Naive thymus-derived CD4-positive, alpha-beta T cell (primary cell): ENCODE measurements around the gene UBE2L3. TPM values are rescaled to one million over a fixed set of nuclear protein-coding genes. Genes with fewer than 3 reads are reported as not detected.

Experiments used
- ATAC-seq: fragments of 150-1000 bp; cut with Tn5 transposase; 2 replicates; pipeline ENCODE4 v1.10.0; 2021; ENCODE audit warnings: mild to moderate bottlenecking, moderate library complexity
- CTCF ChIA-PET: fragments of 350-600 bp; sonication (Branson Sonifier 250); formaldehyde crosslinking; loops from one replicate; lab custom pipeline; 2021; ENCODE audit warnings: antibody characterized with exemption; lab: Charles Lee
- POLR2A ChIA-PET: fragments of 350-600 bp; sonication (Branson Sonifier 250); formaldehyde crosslinking; loops from one replicate; lab custom pipeline; 2021; ENCODE audit warnings: antibody characterized with exemption, inconsistent platforms; lab: Charles Lee
- DNase-seq, 9 donors: peaks; one replicate each; pipeline versions ENCODE4 v3.0.0 to v3.0.0-alpha.2; 2020 to 2022; ENCODE audit warnings: mixed read lengths in 1 of 9
- H3K27ac ChIP-seq: one replicate; pipeline ENCODE4 v1.7.0; 2013; ENCODE audit warnings: mild to moderate bottlenecking, low read depth, low read length, moderate library complexity
- H3K27me3 ChIP-seq, 2 donors: one replicate each; pipeline ENCODE4 v1.7.0; 2013; ENCODE audit warnings: low read length in 2 of 2, mild to moderate bottlenecking in 2 of 2, moderate library complexity in 2 of 2; ENCODE audit not compliant: control insufficient read depth in 2 of 2, insufficient read depth in 2 of 2
- H3K36me3 ChIP-seq, 3 experiments: 1 replicate in 2 of 3; 2 replicates in 1 of 3; pipeline ENCODE4 v1.7.0; 2013; ENCODE audit warnings: low read length in 3 of 3, mild to moderate bottlenecking in 3 of 3, moderate library complexity in 1 of 3; ENCODE audit not compliant: insufficient read depth in 3 of 3, control insufficient read depth in 2 of 3
- H3K4me1 ChIP-seq, 2 donors: one replicate each; pipeline ENCODE4 v1.7.0; 2013; ENCODE audit warnings: low read length in 2 of 2, mild to moderate bottlenecking in 2 of 2, moderate library complexity in 1 of 2; ENCODE audit not compliant: control insufficient read depth in 2 of 2, insufficient read depth in 2 of 2
- H3K4me3 ChIP-seq: 2 replicates; pipeline ENCODE4 v1.7.0; 2013; ENCODE audit warnings: mild to moderate bottlenecking, low read length
- H3K9me3 ChIP-seq, 3 experiments: 1 replicate in 2 of 3; 2 replicates in 1 of 3; pipeline ENCODE4 v1.7.0; 2013; ENCODE audit warnings: low read length in 3 of 3; ENCODE audit not compliant: control insufficient read depth in 2 of 3
- H3K27ac Mint-ChIP-seq, 9 donors: one replicate each; pipeline ENCODE4 v1.8.0; 2020 to 2022; ENCODE audit warnings: mixed read lengths in 9 of 9, mild to moderate bottlenecking in 8 of 9, moderate library complexity in 5 of 9, inconsistent platforms in 2 of 9
- H3K27me3 Mint-ChIP-seq, 5 donors: one replicate each; pipeline ENCODE4 v1.8.0; 2021 to 2022; ENCODE audit warnings: mixed read lengths in 5 of 5, mild to moderate bottlenecking in 1 of 5
- H3K36me3 Mint-ChIP-seq, 5 donors: one replicate each; pipeline ENCODE4 v1.8.0; 2020 to 2022; ENCODE audit warnings: mixed read lengths in 5 of 5, mild to moderate bottlenecking in 3 of 5, inconsistent platforms in 1 of 5
- H3K4me1 Mint-ChIP-seq, 7 donors: one replicate each; pipeline ENCODE4 v1.8.0; 2020 to 2022; ENCODE audit warnings: mixed read lengths in 7 of 7, mild to moderate bottlenecking in 3 of 7, inconsistent platforms in 1 of 7
- H3K4me3 Mint-ChIP-seq, 10 donors: one replicate each; pipeline ENCODE4 v1.8.0; 2020 to 2022; ENCODE audit warnings: mild to moderate bottlenecking in 10 of 10, mixed read lengths in 10 of 10, moderate library complexity in 6 of 10, inconsistent platforms in 2 of 10
- H3K9me3 Mint-ChIP-seq, 11 donors: one replicate each; pipeline ENCODE4 v1.8.0; 2020 to 2022; ENCODE audit warnings: mixed read lengths in 11 of 11, mild to moderate bottlenecking in 4 of 11, inconsistent platforms in 1 of 11, moderate library complexity in 1 of 11
- intact Hi-C, 2 donors: fragments of 100-400 bp; cut with micrococcal nuclease; formaldehyde crosslinking; loops; one replicate each; pipeline ENCODE4 v1.15.1; 2023
- polyA plus RNA-seq, 2 donors: library from polyadenylated mRNA; unstranded; fragments of 300-500 nt; fragmentation: Illumina TruSeq; gene quantifications; one replicate each; pipeline ENCODE4 v1.2.3, GENCODE V29; 2021
- total RNA-seq, 6 experiments: library from RNA in 5 of 6; stranded (reverse) in 5 of 6; gene quantifications; 1 replicate in 5 of 6; 2 replicates in 1 of 6; pipeline ENCODE4 v1.2.3 and lab custom pipeline; 2021 to 2026

Gene UBE2L3
- total and polyA plus RNA-seq, 7 experiments from 2014 or later = 22.5 to 101 (median 34.6) TPM

GRCh38 chr22:21651521-21652009 is 84.1 kb downstream of the UBE2L3 start:
- peak overlapping the region; percentile 63 for H3K4me3 ChIP-seq
- no peaks in the 10 kb centered on the region for H3K9me3 Mint-ChIP-seq
- H3K27ac ChIP-seq = peak overlapping the region; percentile 45
- peak overlapping the region in 4 of 9 donors; percentile 37 to 85 (median 50) for H3K27ac Mint-ChIP-seq
- H3K27me3 ChIP-seq = no peaks in the 10 kb centered on the region
- H3K4me1 ChIP-seq = peaks cover 10 to 15% of the 10 kb centered on the region in 2 donors
- POLR2A ChIA-PET = interaction anchor here (0.9 to 4.4 kb wide), 5 partner anchors 10 to 22 kb away, joined by 3 to 23 read pairs (median 3); partner anchors contain the start of genes PPIL2, SDF2L1 and YDJC
- CTCF ChIA-PET = no interaction called here
- peak overlapping the region; percentile 82 to 89 (median 88) for H3K4me3 Mint-ChIP-seq
- intact Hi-C loops = loop anchor here (1.0 kb wide), 2 partner anchors 9 to 14 kb away; partner anchors contain the start of gene SDF2L1 (in 2 of the 2)
- H3K27me3 Mint-ChIP-seq = no peaks in the 10 kb centered on the region
- H3K9me3 ChIP-seq = no peaks in the 10 kb centered on the region
- peak; percentile 28 for ATAC-seq
- H3K36me3 Mint-ChIP-seq = peaks cover 0 to 7% (median 4%) of the 10 kb centered on the region in 5 donors
- no peak for DNase-seq
- peaks cover 16 to 36% (median 30%) of the 10 kb centered on the region in 7 donors for H3K4me1 Mint-ChIP-seq
- no peaks in the 10 kb centered on the region for H3K36me3 ChIP-seq

GRCh38 chr22:21652010-21652546 is 84.6 kb downstream of the UBE2L3 start:
- CTCF ChIA-PET = no interaction called here
- DNase-seq = peak; percentile 60 to 90 (median 77)
- Histone ChIP-seq H3K36me3 (no peaks in the 10 kb centered on the region), H3K9me3 (no peaks in the 10 kb centered on the region), H3K27ac (peak overlapping the region; percentile 45), H3K4me1 (peaks cover 9 to 20% of the 10 kb centered on the region in 2 donors), H3K27me3 (no peaks in the 10 kb centered on the region), H3K4me3 (peak overlapping the region; percentile 63)
- H3K27ac Mint-ChIP-seq = peak overlapping the region in 3 of 9 donors; percentile 8 to 85 (median 59)
- peaks cover 16 to 38% (median 30%) of the 10 kb centered on the region in 7 donors for H3K4me1 Mint-ChIP-seq
- peak overlapping the region; percentile 82 to 89 (median 88) for H3K4me3 Mint-ChIP-seq
- peaks cover 0 to 6% (median 0%) of the 10 kb centered on the region in 5 donors for H3K36me3 Mint-ChIP-seq
- POLR2A ChIA-PET = interaction anchor here (0.9 to 4.4 kb wide), 5 partner anchors 10 to 22 kb away, joined by 3 to 23 read pairs (median 3); partner anchors contain the start of genes PPIL2, SDF2L1 and YDJC
- peak; percentile 98 for ATAC-seq
- intact Hi-C loops = loop anchor here in 1 of 2 donors (1.0 kb wide), 2 partner anchors 10 to 13 kb away; partner anchors contain the start of gene SDF2L1
- H3K27me3 Mint-ChIP-seq = no peaks in the 10 kb centered on the region
- no peaks in the 10 kb centered on the region for H3K9me3 Mint-ChIP-seq

GRCh38 chr22:21652547-21653545 is 85.3 kb downstream of the UBE2L3 start:
- H3K4me3 Mint-ChIP-seq = peak overlapping the region in 7 of 10 donors; percentile 48 to 89 (median 89)

GRCh38 chr22:21657020-21657359 is 89.5 kb downstream of the UBE2L3 start:
- peaks cover 11 to 26% (median 14%) of the 10 kb centered on the region in 7 donors for H3K4me1 Mint-ChIP-seq
- intact Hi-C loops = loop anchor here (1.0 to 5.0 kb wide), 4 partner anchors 9 to 160 kb away; partner anchors contain the start of genes SDF2L1 (in 2 of the 2), PPIL2 (in 1 of the 2) and YDJC (in 1 of the 2)
- H3K27me3 Mint-ChIP-seq = no peaks in the 10 kb centered on the region
- ChIA-PET POLR2A (interaction anchor here (0.8 to 2.1 kb wide), 3 partner anchors 10 to 28 kb away, joined by 3 to 12 read pairs (median 4); partner anchors contain the start of gene SDF2L1), CTCF (interaction anchor here (2.4 to 2.7 kb wide), 2 partner anchors 11 to 14 kb away, joined by 6 to 9 read pairs; partner anchors contain the start of gene SDF2L1)
- ATAC-seq (no peak), DNase-seq (no peak)
- H3K36me3 ChIP-seq = no peaks in the 10 kb centered on the region
- H3K4me3 ChIP-seq = peak overlapping the region; percentile 56
- H3K27ac Mint-ChIP-seq = peak overlapping the region in 8 of 9 donors; percentile 5 to 91 (median 70)
- peaks cover 0 to 14% of the 10 kb centered on the region in 2 donors for H3K4me1 ChIP-seq
- H3K27me3 ChIP-seq = no peaks in the 10 kb centered on the region
- H3K9me3 Mint-ChIP-seq = no peaks in the 10 kb centered on the region
- peak overlapping the region; percentile 62 for H3K27ac ChIP-seq
- H3K9me3 ChIP-seq = no peaks in the 10 kb centered on the region
- peak overlapping the region; percentile 75 to 89 (median 86) for H3K4me3 Mint-ChIP-seq
- peaks cover 0 to 3% (median 0%) of the 10 kb centered on the region in 5 donors for H3K36me3 Mint-ChIP-seq

More at GRCh38 chr22:21652547-21653545, 85.3 kb downstream of the UBE2L3 start:
- DNase-seq (no peak), ATAC-seq (no peak)
- POLR2A ChIA-PET = interaction anchor here (0.9 to 4.4 kb wide), 5 partner anchors 10 to 23 kb away, joined by 3 to 23 read pairs (median 4); partner anchors contain the start of genes PPIL2, SDF2L1 and YDJC
- intact Hi-C loops = loop anchor here in 1 of 2 donors (1.0 kb wide), 2 partner anchors 11 to 12 kb away; partner anchors contain the start of gene SDF2L1
- peaks cover 0 to 6% (median 0%) of the 10 kb centered on the region in 5 donors for H3K36me3 Mint-ChIP-seq
- peaks cover 18 to 41% (median 31%) of the 10 kb centered on the region in 7 donors for H3K4me1 Mint-ChIP-seq
- CTCF ChIA-PET = interaction anchor here (0.9 kb wide), 1 partner anchor 10 kb away, joined by 4 read pairs; the partner anchor contains the start of gene SDF2L1
- no peaks in the 10 kb centered on the region for H3K27me3 Mint-ChIP-seq
- Histone ChIP-seq H3K27ac (peak overlapping the region; percentile 36), H3K4me3 (peak overlapping the region; percentile 63), H3K4me1 (peaks cover 9 to 22% of the 10 kb centered on the region in 2 donors), H3K36me3 (no peaks in the 10 kb centered on the region), H3K9me3 (no peaks in the 10 kb centered on the region), H3K27me3 (no peaks in the 10 kb centered on the region)
- no peak overlapping the region for H3K27ac Mint-ChIP-seq
- no peaks in the 10 kb centered on the region for H3K9me3 Mint-ChIP-seq

- ATAC-seq (peak; percentile 96), DNase-seq (peak; percentile 61 to 90 (median 67))
- intact Hi-C loops = loop anchor here (1.0 to 5.0 kb wide), 4 partner anchors 9 to 160 kb away; partner anchors contain the start of genes SDF2L1 (in 2 of the 2), PPIL2 (in 1 of the 2) and YDJC (in 1 of the 2)
- no peaks in the 10 kb centered on the region for H3K27me3 Mint-ChIP-seq
- H3K27ac Mint-ChIP-seq = peak overlapping the region in 5 of 9 donors; percentile 38 to 91 (median 68)
- peak overlapping the region; percentile 75 to 94 (median 86) for H3K4me3 Mint-ChIP-seq
- POLR2A ChIA-PET = interaction anchor here (0.5 kb wide), 1 partner anchor 10 kb away, joined by 4 read pairs; no protein-coding TSS in a partner anchor
- no peaks in the 10 kb centered on the region for H3K9me3 ChIP-seq
- H3K4me1 ChIP-seq = peaks cover 0 to 14% of the 10 kb centered on the region in 2 donors
- peak overlapping the region; percentile 56 for H3K4me3 ChIP-seq
- H3K4me1 Mint-ChIP-seq = peaks cover 11 to 26% (median 13%) of the 10 kb centered on the region in 7 donors
- H3K36me3 Mint-ChIP-seq = peaks cover 0 to 3% (median 0%) of the 10 kb centered on the region in 5 donors
- H3K27me3 ChIP-seq = no peaks in the 10 kb centered on the region
- CTCF ChIA-PET = interaction anchor here (2.7 kb wide), 1 partner anchor 15 kb away, joined by 9 read pairs; the partner anchor contains the start of gene SDF2L1
- H3K27ac ChIP-seq = peak overlapping the region; percentile 62
- H3K9me3 Mint-ChIP-seq = no peaks in the 10 kb centered on the region
- no peaks in the 10 kb centered on the region for H3K36me3 ChIP-seq
Measured at GRCh38 chr22:21657360-21658032, 90.0 kb downstream of the UBE2L3 start.
